NB4 (cell line): ENCODE results near the gene SDR42E2.
"Not testable (repeated sequence)": the region's sequence is repeated elsewhere in the genome, so short reads cannot be mapped to it uniquely, and the experiment has no call there.

Source experiments
- DNase-seq: peaks from one replicate; pipeline ENCODE4 v3.0.0; 2010; ENCODE audit warnings: low read depth
- H3K4me3 ChIP-seq: one replicate; pipeline ENCODE4 v1.5.1; 2011; ENCODE audit warnings: mild to moderate bottlenecking, low read depth, low read length, moderate library complexity
- MAX ChIP-seq: IDR thresholded peaks from 2 replicates; pipeline ENCODE4 v1.6.1; 2011; ENCODE audit warnings: low read depth, low read length
- MYC ChIP-seq: IDR thresholded peaks from 2 replicates; pipeline ENCODE4 v1.6.1; 2011; ENCODE audit warnings: low read depth, low read length
- POLR2A ChIP-seq: IDR thresholded peaks from 2 replicates; pipeline ENCODE4 v1.6.1; 2011; ENCODE audit warnings: mild to moderate bottlenecking; ENCODE audit not compliant: insufficient read length; ENCODE audit errors: extremely low read depth
- TF ChIP-seq, protein P1 (sequence below): IDR thresholded peaks from one replicate; pipeline ENCODE4 v1.5.1; 2012; ENCODE audit warnings: low read depth, low read length

SDR42E2 gene

GRCh38 chr16:22210285-22210684, 48.0 kb downstream of the SDR42E2 start:
- TF ChIP-seq MAX (no peak), POLR2A (no peak)
- TF ChIP-seq, protein P1, sequence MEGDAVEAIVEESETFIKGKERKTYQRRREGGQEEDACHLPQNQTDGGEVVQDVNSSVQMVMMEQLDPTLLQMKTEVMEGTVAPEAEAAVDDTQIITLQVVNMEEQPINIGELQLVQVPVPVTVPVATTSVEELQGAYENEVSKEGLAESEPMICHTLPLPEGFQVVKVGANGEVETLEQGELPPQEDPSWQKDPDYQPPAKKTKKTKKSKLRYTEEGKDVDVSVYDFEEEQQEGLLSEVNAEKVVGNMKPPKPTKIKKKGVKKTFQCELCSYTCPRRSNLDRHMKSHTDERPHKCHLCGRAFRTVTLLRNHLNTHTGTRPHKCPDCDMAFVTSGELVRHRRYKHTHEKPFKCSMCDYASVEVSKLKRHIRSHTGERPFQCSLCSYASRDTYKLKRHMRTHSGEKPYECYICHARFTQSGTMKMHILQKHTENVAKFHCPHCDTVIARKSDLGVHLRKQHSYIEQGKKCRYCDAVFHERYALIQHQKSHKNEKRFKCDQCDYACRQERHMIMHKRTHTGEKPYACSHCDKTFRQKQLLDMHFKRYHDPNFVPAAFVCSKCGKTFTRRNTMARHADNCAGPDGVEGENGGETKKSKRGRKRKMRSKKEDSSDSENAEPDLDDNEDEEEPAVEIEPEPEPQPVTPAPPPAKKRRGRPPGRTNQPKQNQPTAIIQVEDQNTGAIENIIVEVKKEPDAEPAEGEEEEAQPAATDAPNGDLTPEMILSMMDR = no peak
- no peak for DNase-seq
- H3K4me3 ChIP-seq = no peak overlapping the region

- TF ChIP-seq MYC (no peak), POLR2A (no peak), MAX (no peak)
- TF ChIP-seq, protein P1 = no peak
- no peak for DNase-seq
- H3K4me3 ChIP-seq = no peak overlapping the region
These were observed 48.5 kb downstream of the SDR42E2 start for GRCh38 chr16:22210854-22211253.

- DNase-seq = no peak
- H3K4me3 ChIP-seq = no peak overlapping the region
- TF ChIP-seq MAX = no peak
- TF ChIP-seq, protein P1 = no peak
- TF ChIP-seq MYC = no peak
- no peak for TF ChIP-seq POLR2A
These were observed 50.9 kb downstream of the SDR42E2 start for GRCh38 chr16:22213236-22213635.

- H3K4me3 ChIP-seq = no peak overlapping the region
- no peak for TF ChIP-seq MYC
- no peak for DNase-seq
These were observed 51.5 kb downstream of the SDR42E2 start for GRCh38 chr16:22213801-22214200.

DNA sequence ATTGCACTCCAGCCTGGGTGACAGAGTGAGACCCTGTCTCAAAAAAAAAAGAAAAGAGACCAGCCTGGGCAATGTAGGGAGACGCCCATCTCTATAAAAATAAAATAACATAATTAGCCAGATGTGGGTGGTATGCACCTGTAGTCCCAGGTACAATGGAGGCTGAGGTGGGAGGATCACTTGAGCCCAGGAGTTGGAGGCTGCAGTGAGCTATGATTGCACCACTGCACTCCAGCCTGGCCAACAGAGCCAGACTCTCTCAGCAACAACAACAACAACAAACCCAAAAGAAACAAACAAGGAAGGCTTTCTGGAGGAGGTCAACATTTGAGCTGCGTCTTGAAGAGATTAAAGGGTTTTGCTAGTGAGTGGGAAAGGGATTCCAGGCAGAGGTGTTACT, 52.1 kb downstream of the SDR42E2 start:
- no peak overlapping the region for H3K4me3 ChIP-seq
- no peak for TF ChIP-seq MYC
- no peak for TF ChIP-seq POLR2A
- DNase-seq = no peak

DNA sequence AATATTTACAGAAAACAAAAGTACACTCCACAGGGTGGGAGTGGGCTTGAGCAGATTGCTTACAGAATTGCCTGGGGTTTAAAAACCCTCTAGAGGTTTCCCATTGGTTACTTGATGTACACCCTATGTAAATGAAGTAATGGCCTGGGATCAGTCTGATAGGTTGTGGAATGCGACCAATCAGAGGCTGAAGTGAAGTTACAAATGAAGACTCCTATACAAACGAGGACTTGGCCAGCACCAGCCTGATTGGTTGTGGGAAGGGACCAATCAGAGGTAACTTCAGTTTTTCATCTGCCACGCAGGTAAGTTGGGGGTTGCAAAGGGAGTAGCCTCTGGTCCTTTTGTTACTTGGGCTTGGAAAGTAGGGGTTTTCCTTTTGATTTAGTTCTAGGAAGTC, 52.6 kb downstream of the SDR42E2 start:
- DNase-seq = peak; percentile 46
- TF ChIP-seq, protein P1 = no peak
- TF ChIP-seq MAX = no peak
- no peak for TF ChIP-seq MYC
- no peak for TF ChIP-seq POLR2A
- H3K4me3 ChIP-seq = no peak overlapping the region

DNA sequence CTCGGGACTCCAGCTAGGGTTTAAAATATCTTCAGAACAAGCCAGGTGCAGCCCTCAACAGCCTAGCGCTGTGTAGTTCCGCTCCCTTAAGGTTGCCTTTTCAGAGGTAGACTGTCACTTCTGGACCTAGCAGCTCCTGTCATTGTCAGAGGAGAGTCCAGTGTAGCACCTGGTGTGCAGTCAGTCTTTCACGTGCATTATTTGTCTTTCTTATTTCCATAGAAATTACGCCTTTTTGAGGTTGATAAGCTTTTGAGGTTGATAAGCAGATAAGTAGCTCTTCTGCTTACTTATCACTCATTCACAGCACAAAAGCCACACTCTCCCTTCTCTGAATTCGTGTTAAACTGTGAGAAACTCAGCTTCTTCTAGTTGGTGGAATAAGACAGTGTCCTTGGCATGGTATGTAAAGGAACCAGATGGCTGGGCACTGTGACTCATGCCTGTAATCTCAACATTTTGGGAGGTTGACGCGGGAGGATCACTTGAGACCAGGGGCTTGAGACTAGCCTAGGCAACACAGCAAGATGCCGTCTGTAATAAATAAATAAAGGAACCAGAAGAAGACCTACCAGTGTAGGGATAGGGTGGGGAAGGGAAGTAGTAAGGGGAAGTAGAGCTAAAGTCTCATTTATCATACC, 54.0 kb downstream of the SDR42E2 start:
- TF ChIP-seq MAX (no peak), MYC (no peak), POLR2A (no peak)
- TF ChIP-seq, protein P1 = no peak
- no peak overlapping the region for H3K4me3 ChIP-seq
- peak; percentile 75 for DNase-seq

GRCh38 chr16:22216832-22217225, 54.5 kb downstream of the SDR42E2 start:
- not testable (repeated sequence) for H3K4me3 ChIP-seq
- peak; percentile 38 for DNase-seq
